Erythroblast (primary cell): ENCODE measurements around the gene SAPCD2.

ENCODE experiments used
- DNase-seq, 2 experiments: peaks; one replicate each; lab custom pipeline; 2025; lab: John Stamatoyannopoulos, UW
- GATA1 ChIP-seq: IDR thresholded peaks from 2 replicates; pipeline ENCODE4 v1.6.1; 2011; ENCODE audit warnings: low read depth, mild to moderate bottlenecking, control low read depth, low read length, moderate library complexity
- POLR2A ChIP-seq: IDR thresholded peaks from 2 replicates; pipeline ENCODE4 v1.6.1; 2011; ENCODE audit warnings: mild to moderate bottlenecking, low read length

SAPCD2 gene

DNA sequence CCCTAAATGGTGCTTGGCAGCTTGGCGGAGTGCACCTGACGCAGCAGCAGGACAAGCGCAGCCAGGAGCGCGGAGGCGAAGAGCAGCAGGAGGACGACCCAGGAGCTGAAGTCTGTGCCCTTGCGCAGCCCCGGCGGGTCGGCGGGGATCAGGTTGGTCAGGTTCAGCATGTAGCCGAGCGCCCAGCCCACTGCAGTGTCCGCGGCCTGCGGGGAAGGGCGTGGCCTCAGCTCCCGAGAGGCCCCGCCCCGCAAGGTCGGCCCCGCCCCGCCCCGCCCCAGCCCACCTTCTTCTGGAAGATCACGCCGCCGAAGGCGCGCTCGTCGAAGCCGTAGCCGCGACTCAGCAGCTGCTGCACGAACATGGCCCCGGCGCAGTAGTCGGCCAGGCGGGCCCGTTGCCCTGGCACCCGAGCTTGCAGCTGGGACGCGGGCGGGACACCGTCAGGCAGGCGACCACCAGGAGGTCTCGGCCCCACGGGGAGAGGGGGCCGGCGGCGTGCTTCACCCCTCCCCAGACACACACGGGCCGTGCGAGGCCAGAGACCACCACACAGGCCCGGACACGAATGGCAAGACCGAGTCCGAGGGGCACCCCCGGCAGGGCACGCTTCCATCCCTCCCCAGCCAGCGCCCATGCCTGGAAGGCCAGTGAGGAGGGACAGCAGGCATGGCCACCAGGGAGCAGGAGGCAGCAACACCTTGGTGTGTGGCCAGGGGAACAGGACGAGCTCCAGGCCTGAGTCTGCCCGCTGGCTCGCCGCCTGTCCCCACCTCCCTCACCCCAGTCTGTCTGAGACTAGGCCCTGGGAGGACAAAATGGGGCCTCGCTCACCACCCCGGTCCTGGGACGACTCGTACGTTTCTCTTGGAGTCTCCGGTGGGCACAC lies 21.5 kb downstream of the SAPCD2 start:
- no peak for TF ChIP-seq GATA1
- no peak for TF ChIP-seq POLR2A
- DNase-seq: no peak

- peak; percentile 71 to 80 for DNase-seq
- no peak for TF ChIP-seq POLR2A
- no peak for TF ChIP-seq GATA1
Measured at GRCh38 chr9:137046088-137046787, 24.1 kb downstream of the SAPCD2 start, which contains the start of gene NPDC1. Gene NPDC1 (minus strand): TSS chr9:137046177. CDS start chr9:137045989, 188 bp downstream.

- no peak for DNase-seq
- TF ChIP-seq POLR2A (no peak), GATA1 (no peak)
Measured at GRCh38 chr9:137045294-137046087, 24.9 kb downstream of the SAPCD2 start.

DNA sequence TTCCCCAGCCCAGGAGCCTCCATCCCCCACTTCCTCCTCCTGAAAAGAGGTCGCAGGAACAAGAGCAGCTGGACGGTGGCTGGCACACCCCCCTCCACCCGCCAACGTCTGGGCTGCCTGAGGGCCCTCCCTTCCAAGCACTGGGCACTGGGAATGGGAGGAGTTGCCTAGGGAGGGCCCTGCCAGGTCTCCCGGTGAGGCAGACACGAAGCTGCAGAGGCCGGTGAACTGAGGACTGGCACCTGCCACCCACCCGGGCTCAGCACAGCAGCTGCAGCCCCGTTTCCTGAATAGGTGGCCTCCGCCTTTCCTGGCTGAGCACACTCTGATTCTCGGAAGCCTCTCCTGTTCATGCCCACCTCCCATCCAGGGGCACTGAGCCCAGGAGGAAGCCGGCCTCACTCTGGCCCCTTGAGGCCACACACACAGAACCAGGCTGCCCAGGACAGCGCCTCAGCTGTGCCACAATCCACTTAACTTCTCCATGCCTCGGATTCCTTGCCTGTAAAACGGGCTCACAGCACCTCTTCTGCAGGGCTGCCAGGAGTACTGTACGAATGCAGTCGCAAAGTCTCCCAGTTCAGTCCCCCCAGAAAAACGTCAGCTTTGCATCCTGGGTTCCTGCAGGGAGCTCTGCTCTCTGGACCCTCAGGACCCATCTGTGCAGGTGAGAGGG lies 25.7 kb downstream of the SAPCD2 start:
- DNase-seq: no peak
- no peak for TF ChIP-seq POLR2A
- no peak for TF ChIP-seq GATA1

DNA sequence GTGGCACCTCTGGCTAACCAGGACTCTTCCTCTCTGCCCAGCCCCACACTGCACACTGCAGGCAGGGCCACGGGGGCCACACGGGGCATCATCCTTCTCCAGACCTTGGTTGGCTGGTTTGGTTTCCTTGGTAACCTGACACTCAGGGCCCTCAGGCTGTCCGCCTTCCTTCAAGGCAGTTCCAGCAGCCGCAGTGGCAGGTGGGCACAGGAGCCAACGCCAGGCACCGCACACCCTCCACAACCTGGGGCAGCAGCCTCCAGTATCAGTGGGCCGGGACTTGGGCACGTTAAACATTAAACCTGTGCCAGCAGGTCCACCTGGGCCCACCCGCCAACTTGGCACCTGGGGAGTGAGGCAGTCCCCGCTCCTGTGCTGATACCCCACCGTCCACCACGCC lies 26.3 kb downstream of the SAPCD2 start:
- TF ChIP-seq POLR2A: no peak
- TF ChIP-seq GATA1: no peak
- DNase-seq: no peak

- TF ChIP-seq POLR2A (no peak), GATA1 (no peak)
- no peak for DNase-seq
Measured at GRCh38 chr9:137042751-137043727, 27.3 kb downstream of the SAPCD2 start.

DNA sequence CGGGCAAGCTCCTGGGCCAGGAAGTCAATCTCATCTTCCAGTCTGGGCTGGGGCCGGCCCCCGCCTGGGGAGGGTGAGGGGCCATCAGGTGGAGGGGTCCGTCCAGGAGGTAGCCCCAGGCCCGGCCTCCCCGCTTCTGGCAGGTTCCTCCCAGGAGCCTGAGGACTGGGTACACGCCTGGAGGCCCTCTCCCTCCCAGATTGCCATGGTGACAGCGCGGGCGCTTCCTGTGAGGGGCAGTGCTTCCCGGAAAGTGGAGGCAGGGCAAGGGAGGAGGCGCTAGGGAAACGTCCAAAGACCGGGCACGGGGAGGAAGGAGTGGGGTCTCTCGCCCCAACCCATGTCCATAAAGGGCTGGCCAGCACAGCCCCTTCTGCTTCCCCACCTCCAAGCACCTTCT lies 29.2 kb downstream of the SAPCD2 start:
- TF ChIP-seq POLR2A (no peak), GATA1 (no peak)
- no peak for DNase-seq

DNA sequence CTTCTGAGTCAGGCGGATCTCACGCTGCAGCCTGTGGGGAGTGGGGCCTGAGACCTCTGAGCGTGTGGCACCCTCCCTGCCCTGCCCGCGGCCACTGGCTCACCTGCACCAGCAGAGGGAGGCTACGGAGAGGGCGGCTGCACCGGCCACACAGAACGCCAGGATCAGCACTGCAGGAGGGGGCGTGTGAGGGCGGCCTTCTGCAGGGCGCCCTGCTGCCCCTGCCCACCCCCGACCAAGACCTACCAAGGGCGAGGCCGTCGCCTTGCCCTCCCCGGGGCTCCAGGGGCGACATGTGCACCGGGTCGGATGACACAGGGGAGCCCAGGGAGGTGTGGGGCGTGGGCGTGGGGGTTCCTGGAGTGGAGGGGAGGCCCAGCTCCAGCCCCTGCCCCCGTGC lies 29.8 kb downstream of the SAPCD2 start:
- TF ChIP-seq GATA1: no peak
- TF ChIP-seq POLR2A: no peak
- no peak for DNase-seq

- no peak for DNase-seq
Measured at GRCh38 chr9:137039611-137040366, 30.6 kb downstream of the SAPCD2 start.

DNA sequence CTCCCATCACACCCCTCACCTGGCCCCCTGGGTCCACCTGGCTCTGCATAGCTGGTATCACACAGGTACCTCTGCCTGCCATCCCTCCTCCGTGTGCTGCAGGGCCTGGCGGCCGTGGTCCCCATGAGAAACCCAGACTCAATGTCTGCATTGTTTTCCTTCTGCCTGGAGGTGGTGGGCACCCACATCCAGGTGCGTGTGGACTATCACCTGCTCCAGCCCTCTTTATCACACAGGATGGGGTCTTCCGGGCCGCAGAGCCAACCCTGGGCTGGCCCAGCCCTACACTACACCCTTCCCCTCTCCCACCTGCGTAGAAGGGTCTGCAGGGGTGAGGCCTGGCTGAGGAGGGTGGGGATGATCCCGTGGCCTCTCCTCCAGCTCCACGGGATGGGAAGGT lies 31.4 kb downstream of the SAPCD2 start:
- no peak for TF ChIP-seq POLR2A
- no peak for TF ChIP-seq GATA1
- no peak for DNase-seq

More at GRCh38 chr9:137039611-137040366, 30.6 kb downstream of the SAPCD2 start:
- TF ChIP-seq POLR2A (no peak), GATA1 (no peak)

GRCh38 chr9:137037483-137037882 lies 32.9 kb downstream of the SAPCD2 start:
- DNase-seq: no peak
- no peak for TF ChIP-seq GATA1
- TF ChIP-seq POLR2A: no peak

DNA sequence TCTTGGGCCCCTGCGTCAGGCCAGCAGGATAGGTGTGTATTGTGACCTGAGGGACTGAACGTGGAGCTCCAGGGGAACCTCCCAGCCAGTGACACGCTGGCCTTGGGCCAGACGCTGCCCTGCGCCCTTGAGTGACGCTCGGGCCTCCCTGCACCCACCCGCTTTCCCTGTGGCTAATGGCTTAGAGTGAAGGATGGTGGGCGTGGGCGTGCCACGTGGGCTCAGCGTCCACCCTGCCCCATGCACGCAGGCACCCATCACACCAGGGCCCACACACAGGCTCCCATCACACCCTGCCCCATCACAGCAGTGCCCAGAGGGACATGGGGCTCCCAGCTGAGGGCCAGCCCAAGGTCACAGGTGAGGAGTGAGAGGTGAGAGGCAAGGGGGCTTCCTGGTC lies 33.3 kb downstream of the SAPCD2 start:
- TF ChIP-seq GATA1 (no peak), POLR2A (no peak)
- no peak for DNase-seq
